HTERT RPE-1 (cell line): ENCODE data around the gene KLK6.

ENCODE experiments used
- in situ Hi-C: fragments of 300-500 bp; cut with MboI; formaldehyde crosslinking; loops from 4 replicates; pipeline ENCODE4 v1.14.3; 2020; ENCODE audit warnings: low sequenced_read_pairs

The KLK6 gene

GRCh38 chr19:50959731-50960500, 9.5 kb downstream of the KLK6 start:
- in situ Hi-C loops, result no loop called here

DNA sequence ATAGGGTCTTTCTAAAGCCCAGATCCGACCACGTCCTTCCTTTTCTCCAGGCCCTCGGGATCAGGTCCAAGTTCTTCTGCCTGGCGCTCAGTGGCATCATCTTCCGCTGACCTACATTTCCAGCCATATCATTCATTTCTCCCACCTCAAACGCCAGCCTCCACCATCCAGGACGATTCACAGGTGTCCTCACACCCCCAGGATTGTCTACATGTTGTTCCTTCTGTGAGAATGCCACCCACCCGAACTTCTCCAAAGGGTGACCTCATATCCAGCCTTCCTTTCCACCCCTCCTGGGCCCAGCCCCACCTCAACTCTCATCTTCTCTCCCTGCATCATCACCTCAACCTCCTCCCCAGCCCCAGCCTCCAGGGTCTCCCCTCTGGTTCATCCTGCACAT, 11.8 kb downstream of the KLK6 start:
- in situ Hi-C loops, result no loop called here

DNA sequence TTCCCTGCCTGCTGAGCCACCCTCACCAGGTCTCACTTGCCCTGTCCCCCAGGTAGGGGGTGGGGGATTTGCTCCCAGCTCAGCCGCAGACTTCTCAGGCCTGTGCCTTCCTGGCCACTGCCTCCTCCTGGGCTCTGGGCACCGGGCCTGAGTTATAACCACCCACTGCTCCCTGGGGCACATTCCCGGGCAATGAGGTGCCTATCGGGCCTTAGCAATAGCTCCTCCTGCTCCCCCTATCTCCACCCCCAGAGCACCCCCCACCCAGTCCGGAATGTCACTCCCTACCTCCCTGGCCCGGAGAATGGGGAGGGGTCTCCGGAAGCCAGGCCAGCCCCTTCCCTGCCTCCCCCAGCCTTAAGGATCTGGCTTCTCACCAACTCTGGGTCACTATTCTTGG, 16.5 kb downstream of the KLK6 start, which contains the start of gene KLK5:
Gene KLK5 (minus strand): TSS at position 129 of the 400 bp plus-strand sequence. CDS start 381 bp downstream, outside the sequence.
- in situ Hi-C loops, result no loop called here

- in situ Hi-C loops, result no loop called here
Measured at GRCh38 chr19:50949861-50950260, 19.5 kb downstream of the KLK6 start.

DNA sequence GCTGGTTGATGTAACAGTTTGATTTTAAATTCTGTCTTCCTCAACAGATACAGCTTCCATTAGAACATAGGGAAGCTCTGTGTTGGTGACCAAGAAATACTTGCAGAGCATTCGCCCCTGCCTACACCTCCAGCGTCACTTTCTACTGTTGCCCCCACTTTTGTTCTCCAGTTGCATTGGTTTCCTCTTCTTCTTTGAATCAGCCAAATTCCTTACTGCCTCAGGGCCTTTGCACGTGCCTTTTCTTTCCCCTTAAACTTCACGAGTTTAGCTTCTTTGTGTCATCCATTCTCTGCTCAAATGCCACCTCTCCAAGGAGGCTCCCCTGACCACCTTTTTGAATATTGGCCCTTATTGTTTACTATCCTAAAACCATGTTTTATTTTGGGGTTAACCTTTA, 22.3 kb downstream of the KLK6 start:
- in situ Hi-C loops, result no loop called here

DNA sequence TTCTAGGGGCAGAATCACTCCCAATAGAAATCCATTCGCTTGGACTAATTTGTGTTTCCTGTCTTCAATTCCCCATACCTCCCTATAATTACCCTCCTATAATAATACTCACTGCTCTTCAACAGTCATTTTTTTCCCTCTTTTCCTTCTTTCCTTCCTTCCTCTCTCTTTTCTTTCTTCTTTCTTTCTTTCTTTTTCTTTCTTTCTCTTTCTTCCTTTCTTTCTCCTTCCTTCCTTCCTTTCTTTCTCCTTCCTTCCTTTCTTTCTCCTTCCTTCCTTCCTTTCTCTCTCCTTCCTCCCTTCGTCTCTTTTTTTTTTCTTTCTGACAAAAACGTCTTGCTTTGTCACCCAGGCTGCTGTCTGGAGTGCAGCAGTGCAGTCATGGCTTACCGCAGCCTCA, 24.6 kb downstream of the KLK6 start:
- in situ Hi-C loops, result no loop called here

DNA sequence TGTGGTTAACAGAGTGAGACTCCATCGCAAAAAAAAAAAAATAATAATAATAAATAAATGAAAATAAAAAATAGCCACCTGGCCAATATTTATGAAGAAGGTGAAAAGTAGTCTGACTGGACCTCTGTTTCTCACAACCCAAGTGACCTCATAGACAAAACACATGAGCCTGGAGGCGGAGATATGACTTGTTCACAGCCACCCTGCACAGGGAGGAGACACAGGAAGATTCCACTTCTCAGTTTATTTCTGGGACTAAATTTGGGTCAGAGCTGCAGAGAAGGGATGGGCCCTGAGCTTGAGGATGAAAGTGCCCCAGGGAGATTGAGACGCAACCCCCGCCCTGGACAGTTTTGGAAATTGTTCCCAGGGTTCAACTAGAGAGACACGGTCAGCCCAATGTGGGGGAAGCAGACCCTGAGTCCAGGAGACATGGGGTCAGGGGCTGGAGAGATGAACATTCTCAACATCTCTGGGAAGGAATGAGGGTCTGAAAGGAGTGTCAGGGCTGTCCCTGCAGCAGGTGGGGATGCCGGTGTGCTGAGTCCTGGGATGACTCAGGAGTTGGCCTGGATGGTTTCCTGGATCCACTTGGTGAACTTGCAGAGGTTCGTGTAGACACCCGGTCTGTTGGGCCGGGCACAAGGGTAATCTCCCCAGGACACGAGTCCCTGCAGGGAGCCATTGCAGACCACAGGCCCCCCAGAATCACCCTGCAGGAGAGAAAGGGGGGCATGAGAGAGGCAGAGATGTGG, 26.1 kb downstream of the KLK6 start:
- in situ Hi-C loops, result no loop called here

DNA sequence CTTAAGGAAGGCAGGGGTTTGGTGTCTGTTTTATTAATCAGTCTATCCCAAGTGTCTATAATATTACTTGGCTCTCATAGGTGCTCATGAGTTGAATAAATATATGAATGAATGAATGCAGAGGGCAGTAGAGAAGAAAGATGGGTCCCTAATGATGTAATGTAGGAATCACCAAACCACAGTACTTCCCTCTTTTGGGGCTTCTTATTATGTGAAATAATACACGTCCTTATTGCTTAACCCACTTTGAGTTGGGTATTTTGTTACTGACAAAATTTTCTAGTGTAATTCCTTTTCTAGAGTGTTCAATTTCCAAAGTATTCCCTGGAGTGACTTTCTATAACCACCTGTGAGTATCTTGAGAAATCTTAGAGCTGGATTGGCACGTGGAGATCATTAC, 29.8 kb downstream of the KLK6 start:
- in situ Hi-C loops, result no loop called here

- in situ Hi-C loops, result no loop called here
Measured at GRCh38 chr19:50933640-50934039, 35.8 kb downstream of the KLK6 start.

DNA sequence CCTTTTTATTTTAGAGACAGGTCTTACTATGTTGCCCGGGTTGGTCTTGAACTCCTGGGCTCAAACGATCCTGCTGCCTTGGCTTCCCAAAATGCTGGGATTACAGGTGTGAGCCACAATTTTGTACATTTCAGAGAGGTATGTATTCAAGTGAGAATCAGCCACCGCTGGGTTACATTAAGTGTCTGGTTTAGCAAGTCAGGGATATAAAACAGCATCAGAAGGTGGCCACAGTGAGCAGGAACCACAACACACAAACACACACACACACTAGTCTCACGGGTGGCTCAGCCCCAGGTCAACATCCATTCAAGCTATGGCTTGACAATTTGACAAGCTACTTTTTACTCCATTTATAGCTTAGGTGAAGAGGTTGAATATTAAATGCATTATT, 36.7 kb downstream of the KLK6 start:
- in situ Hi-C loops, result no loop called here

GRCh38 chr19:50932018-50932689, 37.2 kb downstream of the KLK6 start:
- in situ Hi-C loops, result no loop called here

DNA sequence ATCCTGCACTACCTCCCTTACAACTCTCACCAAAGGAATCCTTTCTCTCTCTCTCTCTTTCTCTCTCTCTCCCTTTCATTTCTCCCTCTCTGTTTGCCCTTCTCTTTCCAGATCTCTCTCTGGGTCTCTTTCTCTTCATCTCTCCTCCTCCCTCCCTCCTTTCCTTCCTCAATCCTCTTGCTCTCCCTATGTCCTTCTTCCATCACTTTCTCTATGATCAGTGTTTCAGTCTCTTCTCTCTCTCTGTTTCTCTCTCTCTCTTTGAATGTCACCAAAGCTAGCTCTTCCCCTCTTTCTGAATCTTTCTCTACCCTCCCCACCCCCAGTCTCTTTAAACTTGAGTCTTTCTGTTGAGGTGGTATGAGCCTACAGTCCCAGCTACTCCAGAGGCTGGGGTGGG, 38.4 kb downstream of the KLK6 start:
- in situ Hi-C loops, result no loop called here

DNA sequence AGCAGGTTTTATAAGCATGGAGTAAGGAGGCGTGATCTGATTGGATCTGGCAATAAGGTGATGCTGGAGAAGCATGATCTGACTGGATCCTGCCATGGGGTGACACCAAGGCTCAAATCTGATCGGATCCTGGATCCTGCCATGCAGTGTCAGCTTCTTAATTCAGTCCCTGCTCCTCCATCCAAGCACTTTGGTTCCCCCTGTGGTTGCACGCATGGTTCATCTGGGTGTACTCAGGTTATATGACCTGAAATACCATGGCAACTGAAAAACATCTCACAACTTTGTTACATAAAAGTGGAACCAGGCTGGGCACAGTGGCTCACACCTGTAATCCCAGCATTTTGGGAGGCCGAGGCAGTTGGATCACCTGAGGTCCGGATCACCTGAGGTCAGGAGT, 40.6 kb downstream of the KLK6 start:
- in situ Hi-C loops, result no loop called here

- in situ Hi-C loops, result no loop called here
Measured at GRCh38 chr19:50926144-50926543, 43.2 kb downstream of the KLK6 start.

DNA sequence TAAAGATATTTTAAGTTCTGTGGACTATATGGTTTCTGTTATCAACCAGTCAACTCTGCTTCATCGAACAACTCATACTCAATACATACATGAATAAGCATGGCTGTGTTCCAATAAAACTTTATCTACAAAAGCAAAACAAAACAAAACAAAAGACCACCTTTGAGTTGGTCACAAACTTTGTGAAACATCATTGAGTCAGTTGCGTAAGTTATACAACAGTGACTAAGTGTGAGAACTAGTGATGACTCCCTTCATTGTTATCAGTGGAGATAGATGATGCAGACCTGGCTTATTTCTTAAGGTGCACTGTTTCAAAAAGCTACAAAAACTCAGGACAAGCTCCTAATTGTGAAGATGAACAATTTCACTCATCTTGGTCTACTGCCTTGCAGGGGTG, 43.7 kb downstream of the KLK6 start:
- in situ Hi-C loops, result no loop called here

DNA sequence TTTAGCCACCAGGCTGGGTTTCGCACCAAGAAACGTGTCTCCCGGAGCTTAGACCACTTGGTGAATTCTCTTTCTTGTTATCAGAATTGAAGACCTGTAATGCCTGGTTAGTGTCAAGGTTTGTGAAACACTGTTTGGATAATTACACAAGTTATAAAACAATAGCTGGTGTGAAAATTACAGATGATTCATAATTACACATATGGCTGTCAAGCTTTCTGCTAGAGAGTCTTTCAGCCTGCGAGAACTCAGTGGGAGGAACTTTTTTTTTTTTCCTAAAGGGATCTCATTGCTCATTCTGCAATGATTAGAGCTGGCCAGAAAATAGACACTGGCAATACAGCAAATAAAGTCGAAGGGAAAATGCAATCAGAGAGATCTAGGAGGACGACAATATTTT, 44.8 kb downstream of the KLK6 start:
- in situ Hi-C loops, result no loop called here

DNA sequence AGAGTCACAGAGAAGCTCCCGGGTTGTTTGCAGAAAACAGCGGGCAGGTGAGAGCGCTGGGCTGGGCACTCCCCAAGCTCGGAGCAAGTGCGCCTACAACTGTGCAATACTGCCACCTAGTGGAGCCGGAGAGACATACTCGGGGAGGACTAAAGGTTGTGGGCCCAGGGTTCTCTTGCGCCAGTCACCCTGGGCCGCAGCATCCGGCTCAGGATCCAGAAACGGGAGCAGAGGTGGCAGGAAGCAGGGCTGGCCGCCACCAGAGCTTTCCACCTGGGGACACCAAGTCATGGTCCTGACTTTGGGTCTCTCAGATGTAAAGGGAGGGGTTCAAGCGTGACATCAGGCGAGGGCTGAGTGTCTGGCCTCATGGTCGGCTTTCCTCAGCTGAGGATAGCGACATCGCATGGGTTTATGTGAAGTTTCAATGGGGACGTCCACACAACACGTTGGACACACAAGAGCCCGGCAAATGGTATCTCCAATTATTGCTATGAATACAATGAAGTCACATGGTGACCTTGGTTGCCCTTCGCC, 47.0 kb downstream of the KLK6 start:
- in situ Hi-C loops, result no loop called here

DNA sequence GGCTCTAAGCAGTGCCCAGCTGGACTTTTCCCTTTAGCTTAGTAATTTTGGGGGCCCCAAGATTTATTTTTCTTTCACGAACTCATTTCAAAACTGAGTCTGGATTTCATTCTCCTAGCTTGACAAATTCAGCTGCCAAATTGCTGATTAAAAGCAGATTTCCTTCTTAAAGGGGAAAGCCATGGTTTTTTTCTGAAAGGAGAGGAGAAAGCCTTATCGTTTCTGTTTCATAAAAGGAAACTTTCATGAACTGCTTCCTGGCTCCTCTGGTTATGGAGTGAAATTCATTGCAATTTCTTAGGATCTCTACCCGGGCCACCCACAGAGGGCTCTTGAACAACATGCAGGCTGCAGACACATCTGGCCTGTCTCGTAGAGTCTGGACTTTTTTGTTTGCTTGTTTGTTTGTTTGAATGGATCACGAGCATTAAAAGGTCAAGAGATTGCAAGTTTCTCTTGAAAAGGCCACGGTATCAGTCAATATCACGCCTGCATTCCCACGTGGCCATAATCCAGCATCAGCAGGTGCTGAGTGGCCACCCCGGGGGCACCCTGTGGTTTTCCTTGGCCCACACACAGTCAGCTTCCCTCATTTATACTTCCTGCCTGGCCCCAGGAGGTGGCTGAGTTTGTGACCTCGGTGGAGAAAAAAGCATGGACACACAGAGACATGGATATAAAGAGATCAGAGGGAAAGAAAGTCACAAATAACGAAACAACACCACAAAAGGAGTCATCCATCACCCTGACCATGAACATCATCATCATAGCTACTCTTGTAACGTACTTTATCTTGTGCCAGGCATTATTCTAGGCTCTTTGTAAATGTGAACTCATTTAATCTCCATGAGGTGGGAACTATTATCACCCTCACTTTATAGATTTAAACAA, 47.7 kb downstream of the KLK6 start:
- in situ Hi-C loops, result no loop called here

- in situ Hi-C loops, result no loop called here
Measured at GRCh38 chr19:50916069-50916468, 53.3 kb downstream of the KLK6 start.
